Activated T-cell treated with anti-CD3 and anti-CD28 coated beads, Interleukin-2, amount 50 U/mL, for 72 hours (primary cell): ENCODE results near the gene PLXNB2. TPM values are rescaled to one million over a fixed set of nuclear protein-coding genes. Genes with fewer than 3 reads are reported as not detected.

ENCODE experiments used
- ATAC-seq, 2 donors: fragments of 150-1000 bp; cut with Tn5 transposase; replicated peaks in 1 of 2; 2 replicates each; pipeline ENCODE4 v1.10.0; 2021; ENCODE audit warnings: moderate library complexity in 2 of 2, mild to moderate bottlenecking in 1 of 2
- DNase-seq, 2 donors: peaks; one replicate each; pipeline ENCODE4 v3.0.0; 2021 to 2022; ENCODE audit warnings: mixed read lengths in 1 of 2
- H3K27ac Mint-ChIP-seq: one replicate; pipeline ENCODE4 v1.8.0; 2022; ENCODE audit warnings: mild to moderate bottlenecking, moderate library complexity, mixed read lengths
- H3K27me3 Mint-ChIP-seq: one replicate; pipeline ENCODE4 v1.8.0; 2022; ENCODE audit warnings: low read depth, mixed read lengths
- H3K36me3 Mint-ChIP-seq, 2 donors: one replicate each; pipeline ENCODE4 v1.8.0; 2022; ENCODE audit warnings: mixed read lengths in 2 of 2, mild to moderate bottlenecking in 1 of 2; ENCODE audit not compliant: insufficient read depth in 2 of 2
- H3K4me1 Mint-ChIP-seq: one replicate; pipeline ENCODE4 v1.8.0; 2022; ENCODE audit warnings: low read depth, mixed read lengths
- H3K4me3 Mint-ChIP-seq, 2 donors: one replicate each; pipeline ENCODE4 v1.8.0; 2022; ENCODE audit warnings: mild to moderate bottlenecking in 2 of 2, mixed read lengths in 2 of 2, moderate library complexity in 2 of 2
- H3K9me3 Mint-ChIP-seq, 2 donors: one replicate each; pipeline ENCODE4 v1.8.0; 2022; ENCODE audit warnings: mixed read lengths in 2 of 2
- total RNA-seq, 2 donors: library from RNA; stranded (reverse); gene quantifications; one replicate each; pipeline ENCODE4 v1.2.3, GENCODE V29; 2022

Gene PLXNB2
- total RNA-seq, 2 donors from 2014 or later, result 30.2 to 34.0 TPM

GRCh38 chr22:50262460-50262911, 45.0 kb downstream of the PLXNB2 start:
- peak in 1 of 2 donors; percentile 24 for ATAC-seq
- Mint-ChIP-seq H3K36me3 (no peaks in the 10 kb centered on the region), H3K27me3 (peaks cover 11% of the 10 kb centered on the region), H3K4me3 (peak overlapping the region; percentile 62 to 72), H3K9me3 (no peaks in the 10 kb centered on the region), H3K27ac (no peak overlapping the region), H3K4me1 (peaks cover 8% of the 10 kb centered on the region)
- no peak for DNase-seq

- ATAC-seq, result peak; percentile 23 to 35
- Mint-ChIP-seq H3K4me1 (peaks cover 8% of the 10 kb centered on the region), H3K9me3 (no peaks in the 10 kb centered on the region)
Measured at GRCh38 chr22:50261615-50262459, 45.6 kb downstream of the PLXNB2 start, which contains the start of gene MAPK12. TSS of gene MAPK12 (minus strand) at chr22:50261683. CDS start at chr22:50261509, 174 bp downstream.

GRCh38 chr22:50260801-50261614, 46.4 kb downstream of the PLXNB2 start:
- H3K4me1 Mint-ChIP-seq, result peaks cover 8% of the 10 kb centered on the region
- H3K27ac Mint-ChIP-seq, result no peak overlapping the region
- peak overlapping the region; percentile 40 to 43 for H3K4me3 Mint-ChIP-seq
- DNase-seq, result peak; percentile 43 to 48
- peak; percentile 51 to 56 for ATAC-seq
- H3K27me3 Mint-ChIP-seq, result peaks cover 11% of the 10 kb centered on the region
- H3K9me3 Mint-ChIP-seq, result no peaks in the 10 kb centered on the region
- H3K36me3 Mint-ChIP-seq, result no peaks in the 10 kb centered on the region

More at GRCh38 chr22:50261615-50262459, 45.6 kb downstream of the PLXNB2 start, which contains the start of gene MAPK12:
- Mint-ChIP-seq H3K4me3 (peak within 1 kb of the TSS; percentile 62 to 72), H3K36me3 (no peaks in the 10 kb centered on the region), H3K27me3 (peaks cover 11% of the 10 kb centered on the region), H3K27ac (no peak within 1 kb of the TSS)
- DNase-seq, result no peak

- Mint-ChIP-seq H3K36me3 (no peaks in the 10 kb centered on the region), H3K4me1 (peaks cover 8% of the 10 kb centered on the region), H3K9me3 (no peaks in the 10 kb centered on the region), H3K4me3 (peak overlapping the region; percentile 40 to 43), H3K27me3 (peaks cover 11% of the 10 kb centered on the region), H3K27ac (no peak overlapping the region)
- no peak for ATAC-seq
- no peak for DNase-seq
Measured at GRCh38 chr22:50260434-50260800, 47.0 kb downstream of the PLXNB2 start.

- peak overlapping the region; percentile 46 to 50 for H3K4me3 Mint-ChIP-seq
- H3K36me3 Mint-ChIP-seq, result no peaks in the 10 kb centered on the region
- no peak for ATAC-seq
- DNase-seq, result no peak
- peaks cover 8% of the 10 kb centered on the region for H3K4me1 Mint-ChIP-seq
- peaks cover 11% of the 10 kb centered on the region for H3K27me3 Mint-ChIP-seq
- no peak overlapping the region for H3K27ac Mint-ChIP-seq
- H3K9me3 Mint-ChIP-seq, result no peaks in the 10 kb centered on the region
Measured at GRCh38 chr22:50259302-50259701, 48.1 kb downstream of the PLXNB2 start.

- Mint-ChIP-seq H3K4me1 (peaks cover 8% of the 10 kb centered on the region), H3K36me3 (no peaks in the 10 kb centered on the region), H3K27me3 (peaks cover 11% of the 10 kb centered on the region), H3K9me3 (no peaks in the 10 kb centered on the region), H3K27ac (no peak overlapping the region), H3K4me3 (peak overlapping the region in 1 of 2 donors; percentile 17)
- ATAC-seq (no peak), DNase-seq (no peak)
Measured at GRCh38 chr22:50258361-50259292, 48.8 kb downstream of the PLXNB2 start.

GRCh38 chr22:50257451-50258360, 49.7 kb downstream of the PLXNB2 start:
- no peaks in the 10 kb centered on the region for H3K9me3 Mint-ChIP-seq
- peaks cover 10% of the 10 kb centered on the region for H3K27me3 Mint-ChIP-seq
- H3K27ac Mint-ChIP-seq, result no peak overlapping the region
- DNase-seq (no peak), ATAC-seq (no peak)
- H3K4me3 Mint-ChIP-seq, result no peak overlapping the region
- H3K36me3 Mint-ChIP-seq, result no peaks in the 10 kb centered on the region
- peaks cover 7% of the 10 kb centered on the region for H3K4me1 Mint-ChIP-seq

- DNase-seq (no peak), ATAC-seq (no peak)
- H3K4me3 Mint-ChIP-seq, result no peak overlapping the region
- H3K4me1 Mint-ChIP-seq, result peaks cover under 1% of the 10 kb centered on the region
- H3K27me3 Mint-ChIP-seq, result peaks cover 3% of the 10 kb centered on the region
- no peaks in the 10 kb centered on the region for H3K9me3 Mint-ChIP-seq
- no peaks in the 10 kb centered on the region for H3K36me3 Mint-ChIP-seq
- H3K27ac Mint-ChIP-seq, result no peak overlapping the region
Measured at GRCh38 chr22:50257041-50257440, 50.4 kb downstream of the PLXNB2 start.

- Mint-ChIP-seq H3K4me3 (no peak overlapping the region), H3K9me3 (no peaks in the 10 kb centered on the region), H3K36me3 (no peaks in the 10 kb centered on the region), H3K4me1 (no peaks in the 10 kb centered on the region), H3K27me3 (no peaks in the 10 kb centered on the region), H3K27ac (no peak overlapping the region)
- DNase-seq, result no peak
- no peak for ATAC-seq
Measured at GRCh38 chr22:50256258-50256862, 51.1 kb downstream of the PLXNB2 start.

GRCh38 chr22:50255607-50256006, 51.8 kb downstream of the PLXNB2 start:
- Mint-ChIP-seq H3K4me3 (no peak overlapping the region), H3K9me3 (no peaks in the 10 kb centered on the region), H3K27me3 (no peaks in the 10 kb centered on the region), H3K27ac (no peak overlapping the region), H3K4me1 (no peaks in the 10 kb centered on the region), H3K36me3 (no peaks in the 10 kb centered on the region)
- DNase-seq, result no peak
- no peak for ATAC-seq

- peaks cover 3% of the 10 kb centered on the region for H3K4me1 Mint-ChIP-seq
- no peak overlapping the region for H3K4me3 Mint-ChIP-seq
- no peak overlapping the region for H3K27ac Mint-ChIP-seq
Measured at GRCh38 chr22:50255099-50255498, 52.3 kb downstream of the PLXNB2 start.

More at GRCh38 chr22:50255099-50255498, 52.3 kb downstream of the PLXNB2 start:
- Mint-ChIP-seq H3K27me3 (no peaks in the 10 kb centered on the region), H3K36me3 (no peaks in the 10 kb centered on the region), H3K9me3 (no peaks in the 10 kb centered on the region)
- ATAC-seq, result no peak
- DNase-seq, result no peak
